Fibroblast of lung (primary cell): ENCODE results near the gene SNAPIN. TPM values are rescaled to one million over a fixed set of nuclear protein-coding genes. Genes with fewer than 3 reads are reported as not detected.
A peak's percentile ranks its signal among the peaks of the same experiment; 100 is the strongest.

Source experiments
- DNase-seq, 2 donors: peaks; one replicate each; pipeline versions ENCODE4 v3.0.0 to v3.0.0-alpha.2; 2010; ENCODE audit warnings: low read depth in 2 of 2
- H2AFZ ChIP-seq: 2 replicates; pipeline ENCODE4 v1.5.1; 2012; ENCODE audit warnings: low read length, control low read depth, inconsistent platforms
- H3K27ac ChIP-seq: 2 replicates; pipeline ENCODE4 v1.5.1; 2011; ENCODE audit warnings: low read length, control low read depth; ENCODE audit not compliant: insufficient read depth
- H3K27me3 ChIP-seq: 2 replicates; pipeline ENCODE4 v1.5.1; 2011; ENCODE audit warnings: mild to moderate bottlenecking, low read length; ENCODE audit not compliant: control insufficient read depth, insufficient read depth
- H3K36me3 ChIP-seq: 2 replicates; pipeline ENCODE4 v1.5.1; 2011; ENCODE audit warnings: low read length; ENCODE audit not compliant: control insufficient read depth, insufficient read depth
- H3K4me1 ChIP-seq: 2 replicates; pipeline ENCODE4 v1.5.1; 2011; ENCODE audit warnings: low read length; ENCODE audit not compliant: control insufficient read depth, insufficient read depth; ENCODE audit errors: extremely low read depth
- H3K4me2 ChIP-seq: 2 replicates; pipeline ENCODE4 v1.5.1; 2011; ENCODE audit warnings: low read length, control low read depth; ENCODE audit not compliant: insufficient read depth; ENCODE audit errors: extremely low read depth
- H3K4me3 ChIP-seq, 4 experiments: fragments of 200-600 bp in 1 of 4; sonication (generic) in 1 of 4; replicated peaks in 1 of 4; 2 replicates each; pipeline ENCODE4 v1.5.1; 2011 to 2016; ENCODE audit warnings: low read length in 4 of 4, low read depth in 3 of 4, mild to moderate bottlenecking in 3 of 4, control low read depth in 2 of 4, inconsistent platforms in 1 of 4, mixed read lengths in 1 of 4; ENCODE audit not compliant: insufficient read depth in 1 of 4; ENCODE audit errors: control extremely low read depth in 1 of 4
- H3K79me2 ChIP-seq: 2 replicates; pipeline ENCODE4 v1.5.1; 2012; ENCODE audit warnings: mild to moderate bottlenecking, low read length, inconsistent platforms; ENCODE audit not compliant: control insufficient read depth, insufficient read depth
- H3K9ac ChIP-seq: 2 replicates; pipeline ENCODE4 v1.5.1; 2011; ENCODE audit warnings: mild to moderate bottlenecking, low read length, control low read depth; ENCODE audit not compliant: insufficient read depth
- H3K9me3 ChIP-seq: 2 replicates; pipeline ENCODE4 v1.5.1; 2012; ENCODE audit warnings: low read depth, low read length; ENCODE audit not compliant: control insufficient read depth, insufficient read depth
- H4K20me1 ChIP-seq: 2 replicates; pipeline ENCODE4 v1.5.1; 2011; ENCODE audit warnings: low read length; ENCODE audit not compliant: control insufficient read depth, insufficient read depth; ENCODE audit errors: extremely low read depth
- CTCF ChIP-seq, 2 donors: IDR thresholded peaks in 1 of 2; conservative IDR thresholded peaks in 1 of 2; 1 replicate in 1 of 2; 2 replicates in 1 of 2; pipeline ENCODE4 v1.5.1; 2011 to 2012; ENCODE audit warnings: low read length in 2 of 2, control low read depth in 1 of 2, inconsistent platforms in 1 of 2, low read depth in 1 of 2, mild to moderate bottlenecking in 1 of 2
- EZH2 ChIP-seq: IDR thresholded peaks from 2 replicates; pipeline ENCODE4 v1.5.1; 2012; ENCODE audit warnings: low read length, control low read depth, mild to moderate bottlenecking; ENCODE audit errors: missing control alignments
- polyA plus RNA-seq, 2 donors: library from polyadenylated mRNA; depleted of rRNA in 1 of 2; stranded (reverse) in 1 of 2; unstranded in 1 of 2; fragments of >200 nt; gene quantifications; 2 replicates each; pipeline ENCODE4 v1.2.1, GENCODE V29; 2011 to 2012; ENCODE audit warnings: missing spikeins in 1 of 2
- total RNA-seq: library from RNA; depleted of rRNA; stranded (reverse); fragments of >200 nt; gene quantifications from 2 replicates; pipeline ENCODE4 v1.2.1, GENCODE V29; 2014

Gene SNAPIN
- total and polyA plus RNA-seq, 2 donors (not counting 1 experiment from before 2014, with no cell fraction given), result 56.8 to 76.5 TPM

GRCh38 chr1:153659175-153659534 is 652 bp downstream of the SNAPIN start:
- H3K4me3 ChIP-seq, result peak overlapping the region; percentile 58 to 99 (median 80)
- peak overlapping the region; percentile 17 for H2AFZ ChIP-seq
- TF ChIP-seq EZH2 (no peak), CTCF (conservative IDR thresholded peaks at IDR 0.05 in 1 of 2, IDR thresholded peaks at IDR 0.05 in 1 of 2; ENCODE audit: low read depth in 1 of 2, low read length in 2 of 2) (no peak)
- H3K27me3 ChIP-seq, result no peaks in the 10 kb centered on the region
- H4K20me1 ChIP-seq, result no peaks in the 10 kb centered on the region
- peak overlapping the region; percentile 73 for H3K9ac ChIP-seq
- H3K4me1 ChIP-seq, result peaks cover 4% of the 10 kb centered on the region
- peaks cover 12% of the 10 kb centered on the region for H3K79me2 ChIP-seq
- no peak for DNase-seq
- peak overlapping the region; percentile 15 for H3K4me2 ChIP-seq
- H3K36me3 ChIP-seq, result peaks cover 7% of the 10 kb centered on the region
- H3K27ac ChIP-seq, result peak overlapping the region; percentile 27
- H3K9me3 ChIP-seq, result no peaks in the 10 kb centered on the region

GRCh38 chr1:153659656-153660055 is 1.2 kb downstream of the SNAPIN start:
- Histone ChIP-seq H3K4me3 (peak overlapping the region; percentile 58 to 99 (median 80)), H3K9me3 (no peaks in the 10 kb centered on the region), H3K27ac (no peak overlapping the region), H3K27me3 (no peaks in the 10 kb centered on the region), H3K36me3 (peaks cover 9% of the 10 kb centered on the region), H4K20me1 (no peaks in the 10 kb centered on the region), H3K9ac (no peak overlapping the region), H3K4me1 (peaks cover 4% of the 10 kb centered on the region), H3K4me2 (peak overlapping the region; percentile 15), H3K79me2 (peaks cover 12% of the 10 kb centered on the region), H2AFZ (no peak overlapping the region)
- TF ChIP-seq CTCF (conservative IDR thresholded peaks at IDR 0.05 in 1 of 2, IDR thresholded peaks at IDR 0.05 in 1 of 2; ENCODE audit: low read depth in 1 of 2, low read length in 2 of 2), result no peak
- TF ChIP-seq EZH2, result no peak
- DNase-seq, result no peak

GRCh38 chr1:153661111-153661708 is 2.7 kb downstream of the SNAPIN start:
- H3K4me3 ChIP-seq, result no peak overlapping the region
- no peaks in the 10 kb centered on the region for H3K9me3 ChIP-seq
- H3K36me3 ChIP-seq, result peaks cover 11% of the 10 kb centered on the region
- no peaks in the 10 kb centered on the region for H4K20me1 ChIP-seq
- no peak overlapping the region for H2AFZ ChIP-seq
- peak in 1 of 2 donors; percentile 82 for DNase-seq
- H3K4me2 ChIP-seq, result no peak overlapping the region
- no peak overlapping the region for H3K9ac ChIP-seq
- H3K79me2 ChIP-seq, result peaks cover 12% of the 10 kb centered on the region
- peaks cover 4% of the 10 kb centered on the region for H3K4me1 ChIP-seq
- no peak overlapping the region for H3K27ac ChIP-seq
- TF ChIP-seq CTCF (conservative IDR thresholded peaks at IDR 0.05 in 1 of 2, IDR thresholded peaks at IDR 0.05 in 1 of 2; ENCODE audit: low read depth in 1 of 2, low read length in 2 of 2) (no peak), EZH2 (no peak)
- no peaks in the 10 kb centered on the region for H3K27me3 ChIP-seq
